ENCODE data around the gene NUP188. TPM values are rescaled to one million over a fixed set of nuclear protein-coding genes. Genes with fewer than 3 reads are reported as not detected.

Gene NUP188
- total and polyA plus RNA-seq, 2 experiments from 2014 or later, result 25.5 to 117 TPM

- TF ChIP-seq, protein P1, sequence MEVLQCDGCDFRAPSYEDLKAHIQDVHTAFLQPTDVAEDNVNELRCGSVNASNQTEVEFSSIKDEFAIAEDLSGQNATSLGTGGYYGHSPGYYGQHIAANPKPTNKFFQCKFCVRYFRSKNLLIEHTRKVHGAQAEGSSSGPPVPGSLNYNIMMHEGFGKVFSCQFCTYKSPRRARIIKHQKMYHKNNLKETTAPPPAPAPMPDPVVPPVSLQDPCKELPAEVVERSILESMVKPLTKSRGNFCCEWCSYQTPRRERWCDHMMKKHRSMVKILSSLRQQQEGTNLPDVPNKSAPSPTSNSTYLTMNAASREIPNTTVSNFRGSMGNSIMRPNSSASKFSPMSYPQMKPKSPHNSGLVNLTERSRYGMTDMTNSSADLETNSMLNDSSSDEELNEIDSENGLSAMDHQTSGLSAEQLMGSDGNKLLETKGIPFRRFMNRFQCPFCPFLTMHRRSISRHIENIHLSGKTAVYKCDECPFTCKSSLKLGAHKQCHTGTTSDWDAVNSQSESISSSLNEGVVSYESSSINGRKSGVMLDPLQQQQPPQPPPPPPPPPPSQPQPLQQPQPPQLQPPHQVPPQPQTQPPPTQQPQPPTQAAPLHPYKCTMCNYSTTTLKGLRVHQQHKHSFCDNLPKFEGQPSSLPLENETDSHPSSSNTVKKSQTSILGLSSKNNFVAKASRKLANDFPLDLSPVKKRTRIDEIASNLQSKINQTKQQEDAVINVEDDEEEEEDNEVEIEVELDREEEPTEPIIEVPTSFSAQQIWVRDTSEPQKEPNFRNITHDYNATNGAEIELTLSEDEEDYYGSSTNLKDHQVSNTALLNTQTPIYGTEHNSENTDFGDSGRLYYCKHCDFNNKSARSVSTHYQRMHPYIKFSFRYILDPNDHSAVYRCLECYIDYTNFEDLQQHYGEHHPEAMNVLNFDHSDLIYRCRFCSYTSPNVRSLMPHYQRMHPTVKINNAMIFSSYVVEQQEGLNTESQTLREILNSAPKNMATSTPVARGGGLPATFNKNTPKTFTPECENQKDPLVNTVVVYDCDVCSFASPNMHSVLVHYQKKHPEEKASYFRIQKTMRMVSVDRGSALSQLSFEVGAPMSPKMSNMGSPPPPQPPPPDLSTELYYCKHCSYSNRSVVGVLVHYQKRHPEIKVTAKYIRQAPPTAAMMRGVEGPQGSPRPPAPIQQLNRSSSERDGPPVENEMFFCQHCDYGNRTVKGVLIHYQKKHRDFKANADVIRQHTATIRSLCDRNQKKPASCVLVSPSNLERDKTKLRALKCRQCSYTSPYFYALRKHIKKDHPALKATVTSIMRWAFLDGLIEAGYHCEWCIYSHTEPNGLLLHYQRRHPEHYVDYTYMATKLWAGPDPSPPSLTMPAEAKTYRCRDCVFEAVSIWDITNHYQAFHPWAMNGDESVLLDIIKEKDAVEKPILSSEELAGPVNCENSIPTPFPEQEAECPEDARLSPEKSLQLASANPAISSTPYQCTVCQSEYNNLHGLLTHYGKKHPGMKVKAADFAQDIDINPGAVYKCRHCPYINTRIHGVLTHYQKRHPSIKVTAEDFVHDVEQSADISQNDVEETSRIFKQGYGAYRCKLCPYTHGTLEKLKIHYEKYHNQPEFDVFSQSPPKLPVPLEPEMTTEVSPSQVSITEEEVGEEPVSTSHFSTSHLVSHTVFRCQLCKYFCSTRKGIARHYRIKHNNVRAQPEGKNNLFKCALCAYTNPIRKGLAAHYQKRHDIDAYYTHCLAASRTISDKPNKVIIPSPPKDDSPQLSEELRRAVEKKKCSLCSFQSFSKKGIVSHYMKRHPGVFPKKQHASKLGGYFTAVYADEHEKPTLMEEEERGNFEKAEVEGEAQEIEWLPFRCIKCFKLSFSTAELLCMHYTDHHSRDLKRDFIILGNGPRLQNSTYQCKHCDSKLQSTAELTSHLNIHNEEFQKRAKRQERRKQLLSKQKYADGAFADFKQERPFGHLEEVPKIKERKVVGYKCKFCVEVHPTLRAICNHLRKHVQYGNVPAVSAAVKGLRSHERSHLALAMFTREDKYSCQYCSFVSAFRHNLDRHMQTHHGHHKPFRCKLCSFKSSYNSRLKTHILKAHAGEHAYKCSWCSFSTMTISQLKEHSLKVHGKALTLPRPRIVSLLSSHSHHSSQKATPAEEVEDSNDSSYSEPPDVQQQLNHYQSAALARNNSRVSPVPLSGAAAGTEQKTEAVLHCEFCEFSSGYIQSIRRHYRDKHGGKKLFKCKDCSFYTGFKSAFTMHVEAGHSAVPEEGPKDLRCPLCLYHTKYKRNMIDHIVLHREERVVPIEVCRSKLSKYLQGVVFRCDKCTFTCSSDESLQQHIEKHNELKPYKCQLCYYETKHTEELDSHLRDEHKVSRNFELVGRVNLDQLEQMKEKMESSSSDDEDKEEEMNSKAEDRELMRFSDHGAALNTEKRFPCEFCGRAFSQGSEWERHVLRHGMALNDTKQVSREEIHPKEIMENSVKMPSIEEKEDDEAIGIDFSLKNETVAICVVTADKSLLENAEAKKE (CRISPR knock-in tag; IDR thresholded peaks at IDR 0.05), result no peak
- TF ChIP-seq EZH2 (IDR thresholded peaks at IDR 0.05; ENCODE audit: low read depth, unreplicated experiment) (no peak), NANOG (IDR thresholded peaks at IDR 0.05; ENCODE audit: borderline replicate concordance) (no peak), STAT1 (IDR thresholded peaks at IDR 0.05; ENCODE audit: unreplicated experiment) (no peak)
- TF ChIP-seq, protein P2, sequence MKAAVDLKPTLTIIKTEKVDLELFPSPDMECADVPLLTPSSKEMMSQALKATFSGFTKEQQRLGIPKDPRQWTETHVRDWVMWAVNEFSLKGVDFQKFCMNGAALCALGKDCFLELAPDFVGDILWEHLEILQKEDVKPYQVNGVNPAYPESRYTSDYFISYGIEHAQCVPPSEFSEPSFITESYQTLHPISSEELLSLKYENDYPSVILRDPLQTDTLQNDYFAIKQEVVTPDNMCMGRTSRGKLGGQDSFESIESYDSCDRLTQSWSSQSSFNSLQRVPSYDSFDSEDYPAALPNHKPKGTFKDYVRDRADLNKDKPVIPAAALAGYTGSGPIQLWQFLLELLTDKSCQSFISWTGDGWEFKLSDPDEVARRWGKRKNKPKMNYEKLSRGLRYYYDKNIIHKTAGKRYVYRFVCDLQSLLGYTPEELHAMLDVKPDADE (IDR thresholded peaks at IDR 0.05), result no peak
These were observed 61.0 kb downstream of the NUP188 start (continued) for GRCh38 chr9:129008469-129008965.

DNA sequence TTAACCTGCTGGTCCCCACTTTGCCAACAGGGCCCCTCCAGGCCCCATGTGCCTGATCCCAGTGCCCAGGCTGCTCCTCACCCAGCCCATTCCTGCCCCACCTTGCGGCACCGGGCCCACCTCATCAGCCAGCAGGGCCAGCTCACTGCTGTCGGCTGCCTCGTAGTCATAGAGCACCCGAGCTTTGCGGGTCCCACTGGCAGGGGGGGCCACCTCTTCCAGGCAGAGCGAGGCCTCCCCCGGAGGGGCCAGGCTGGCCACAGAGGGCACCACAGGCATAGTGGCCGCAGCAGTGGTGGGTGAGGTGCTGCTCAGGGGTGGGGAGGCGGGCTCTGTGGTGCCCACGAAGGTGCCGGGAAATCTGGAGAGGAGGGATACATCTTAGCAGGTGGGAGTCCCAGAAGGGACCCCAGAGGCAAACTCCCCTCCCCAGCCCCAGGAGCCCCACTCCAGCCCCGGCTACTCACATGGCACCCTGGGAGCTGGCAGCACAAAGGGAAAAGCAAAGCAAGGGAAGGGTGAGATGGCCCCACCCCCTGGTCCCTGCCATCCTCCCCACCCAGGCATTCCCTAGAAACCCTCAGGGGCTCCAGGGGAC is 61.6 kb downstream of the NUP188 start:
- Mint-ChIP-seq H3K9me3 (no peaks in the 10 kb centered on the region), H3K4me3 (no peak overlapping the region), H3K27ac (no peak overlapping the region), H3K4me1 (peaks cover 5% of the 10 kb centered on the region; the same call in 1 of the 3 replicates), H3K36me3 (ENCODE audit: low read depth) (peaks cover 47% of the 10 kb centered on the region), H3K27me3 (ENCODE audit: insufficient read depth, low read depth, poor library complexity) (peaks cover 9% of the 10 kb centered on the region)
- Histone ChIP-seq H3K4me3 (no peak overlapping the region), H4K20me1 (replicated peaks; ENCODE audit: insufficient read depth) (peaks cover 6% of the 10 kb centered on the region; the same call in 1 of the 2 replicates), H3F3A (replicated peaks; ENCODE audit: low read depth) (peaks cover 16% of the 10 kb centered on the region; the same call in 1 of the 2 replicates), H3K79me2 (replicated peaks; ENCODE audit: insufficient read depth) (no peaks in the 10 kb centered on the region), H3K4me2 (no peak overlapping the region), H3K36me3 (ENCODE audit: insufficient read depth) (peaks cover 10% of the 10 kb centered on the region; the same call in 1 of the 2 replicates), H3K27me3 (ENCODE audit: insufficient read depth) (no peaks in the 10 kb centered on the region), H3K9me2 (ENCODE audit: insufficient read depth) (no peaks in the 10 kb centered on the region), H3K27ac (ENCODE audit: low read depth) (no peak overlapping the region), H3K4me1 (ENCODE audit: insufficient read depth) (no peaks in the 10 kb centered on the region), H2AFZ (no peak overlapping the region)
- ATAC-seq, result no peak
- no peak for DNase-seq (ENCODE audit: low spot score)
- TF ChIP-seq POLR2AphosphoS5 (IDR thresholded peaks at IDR 0.05; ENCODE audit: low read depth) (no peak), EZH2phosphoT487 (IDR thresholded peaks at IDR 0.05; ENCODE audit: unreplicated experiment) (no peak), STAT1 (IDR thresholded peaks at IDR 0.05; ENCODE audit: unreplicated experiment) (no peak)
- TF ChIP-seq, protein P1 (CRISPR knock-in tag; IDR thresholded peaks at IDR 0.05), result no peak

Measured in GM23338 (cell line).